H1 (cell line): ENCODE measurements around the gene OSBPL3. TPM values are rescaled to one million over a fixed set of nuclear protein-coding genes. Genes with fewer than 3 reads are reported as not detected.

Source experiments
- CTCF ChIA-PET: fragments of 300-600 bp; sonication (Branson Sonifier 250); formaldehyde crosslinking; loops from one replicate; lab custom pipeline; 2021; ENCODE audit not compliant: partially characterized antibody; lab: Charles Lee
- POLR2A ChIA-PET: fragments of 300-600 bp; sonication (Branson Sonifier 250); formaldehyde crosslinking; loops from one replicate; lab custom pipeline; 2021; ENCODE audit warnings: inconsistent platforms; ENCODE audit not compliant: partially characterized antibody; lab: Charles Lee
- DNase-seq, 2 experiments: peaks; one replicate each; pipeline versions ENCODE4 v3.0.0 to v3.0.0-alpha.2; 2010 to 2022; ENCODE audit warnings: low spot score in 2 of 2, low read depth in 1 of 2, mixed read lengths in 1 of 2
- FAIRE-seq: peaks from 2 replicates; lab custom pipeline; 2011; peaks lifted over from hg19 to GRCh38; lab: Jason Lieb, UNC
- H2AFZ ChIP-seq: 2 replicates; pipeline ENCODE4 v1.8.1; 2012; ENCODE audit warnings: low read length, inconsistent platforms
- H2AK5ac ChIP-seq: 2 replicates; pipeline ENCODE4 v1.6.1; 2013; ENCODE audit warnings: low read depth, low read length
- H2BK120ac ChIP-seq: replicated peaks from 2 replicates; pipeline ENCODE3; 2013; ENCODE audit warnings: low read depth, low read length, inconsistent platforms
- H2BK12ac ChIP-seq: 2 replicates; pipeline ENCODE4 v1.6.1; 2013; ENCODE audit warnings: low read depth, low read length
- H2BK15ac ChIP-seq: 2 replicates; pipeline ENCODE4 v1.6.1; 2013; ENCODE audit warnings: low read length
- H2BK20ac ChIP-seq: 2 replicates; pipeline ENCODE4 v1.6.1; 2013; ENCODE audit warnings: low read length
- H2BK5ac ChIP-seq: 2 replicates; pipeline ENCODE4 v1.6.1; 2013; ENCODE audit warnings: low read depth, low read length
- H3K14ac ChIP-seq: 2 replicates; pipeline ENCODE4 v1.6.1; 2013; ENCODE audit warnings: inconsistent platforms; ENCODE audit not compliant: insufficient read length
- H3K18ac ChIP-seq: 2 replicates; pipeline ENCODE4 v1.6.1; 2013; ENCODE audit warnings: low read length; ENCODE audit errors: extremely low read depth
- H3K23ac ChIP-seq: 2 replicates; pipeline ENCODE4 v1.6.1; 2013; ENCODE audit warnings: inconsistent platforms; ENCODE audit not compliant: insufficient read length
- H3K23me2 ChIP-seq: 2 replicates; pipeline ENCODE4 v1.6.1; 2013; ENCODE audit warnings: low read depth, low read length
- H3K27ac ChIP-seq: 2 replicates; pipeline ENCODE4 v1.6.1; 2011; ENCODE audit warnings: low read depth, low read length, inconsistent platforms
- H3K27me3 ChIP-seq, 4 experiments: replicated peaks in 1 of 4; 1 replicate in 1 of 4; 2 replicates in 3 of 4; pipeline versions ENCODE4 v1.6.1 to v1.8.1; 2011 to 2013; ENCODE audit warnings: low read length in 3 of 4, mild to moderate bottlenecking in 3 of 4, inconsistent platforms in 2 of 4, mixed read lengths in 2 of 4, moderate library complexity in 1 of 4; ENCODE audit not compliant: control insufficient read depth in 3 of 4, insufficient read depth in 3 of 4; ENCODE audit errors: extremely low read depth in 1 of 4
- H3K36me3 ChIP-seq, 4 experiments: 2 replicates each; pipeline versions ENCODE4 v1.6.1 to v1.8.1; 2011 to 2013; ENCODE audit warnings: mild to moderate bottlenecking in 4 of 4, low read length in 3 of 4, moderate library complexity in 2 of 4, control low read depth in 1 of 4, inconsistent platforms in 1 of 4; ENCODE audit not compliant: insufficient read depth in 4 of 4, control insufficient read depth in 2 of 4
- H3K4ac ChIP-seq: replicated peaks from 2 replicates; pipeline ENCODE3; 2013; ENCODE audit warnings: low read length, low read depth, mixed read lengths, inconsistent platforms; ENCODE audit not compliant: insufficient read length
- H3K4me1 ChIP-seq, 4 experiments: replicated peaks in 1 of 4; 1 replicate in 1 of 4; 2 replicates in 3 of 4; pipeline versions ENCODE4 v1.6.1 to v1.8.1; 2011 to 2013; ENCODE audit warnings: low read length in 3 of 4, inconsistent platforms in 2 of 4, mixed read lengths in 1 of 4; ENCODE audit not compliant: insufficient read depth in 4 of 4, control insufficient read depth in 3 of 4
- H3K4me2 ChIP-seq, 2 experiments: 2 replicates each; pipeline versions ENCODE4 v1.6.1 to v1.8.1; 2011 to 2013; ENCODE audit warnings: low read depth in 2 of 2, low read length in 2 of 2, control low read depth in 1 of 2, inconsistent platforms in 1 of 2, mild to moderate bottlenecking in 1 of 2; ENCODE audit not compliant: insufficient read depth in 1 of 2
- H3K4me3 ChIP-seq, 4 experiments: fragments of 200-600, 300-600 bp in 1 of 4; sonication (generic), shearing (Covaris generic), sonication (Bioruptor Twin) in 1 of 4; 2 replicates each; pipeline versions ENCODE4 v1.5.1 to v1.8.1; 2011 to 2016; ENCODE audit warnings: low read length in 4 of 4, low read depth in 3 of 4, control low read depth in 2 of 4, inconsistent platforms in 2 of 4, mild to moderate bottlenecking in 2 of 4, mixed read lengths in 1 of 4, moderate library complexity in 1 of 4; ENCODE audit not compliant: insufficient read depth in 2 of 4; ENCODE audit errors: extremely low read depth in 1 of 4
- H3K56ac ChIP-seq: replicated peaks from 2 replicates; pipeline ENCODE3; 2013; ENCODE audit warnings: low read depth, mild to moderate bottlenecking, mixed read lengths, low read length, inconsistent platforms; ENCODE audit not compliant: insufficient read length
- H3K79me1 ChIP-seq: 2 replicates; pipeline ENCODE4 v1.6.1; 2013; ENCODE audit warnings: low read depth, low read length, control low read depth
- H3K79me2 ChIP-seq, 2 experiments: 2 replicates each; pipeline versions ENCODE4 v1.6.1 to v1.8.1; 2012 to 2013; ENCODE audit warnings: low read length in 2 of 2, mild to moderate bottlenecking in 2 of 2, inconsistent platforms in 1 of 2; ENCODE audit not compliant: insufficient read depth in 2 of 2, control insufficient read depth in 1 of 2
- H3K9ac ChIP-seq, 4 experiments: replicated peaks in 1 of 4; 1 replicate in 1 of 4; 2 replicates in 3 of 4; pipeline versions ENCODE4 v1.6.1 to v1.8.1; 2011 to 2013; ENCODE audit warnings: low read depth in 3 of 4, low read length in 3 of 4, control low read depth in 2 of 4, mild to moderate bottlenecking in 2 of 4, moderate library complexity in 2 of 4, inconsistent platforms in 1 of 4; ENCODE audit errors: extremely low read depth in 1 of 4
- H3K9me3 ChIP-seq, 2 experiments: 2 replicates each; pipeline versions ENCODE4 v1.6.1 to v1.8.1; 2012 to 2013; ENCODE audit warnings: mild to moderate bottlenecking in 2 of 2, moderate library complexity in 2 of 2, control low read depth in 1 of 2, inconsistent platforms in 1 of 2, low read depth in 1 of 2, low read length in 1 of 2, mixed read lengths in 1 of 2; ENCODE audit not compliant: insufficient read depth in 2 of 2
- H4K20me1 ChIP-seq, 2 experiments: replicated peaks in 1 of 2; 2 replicates each; pipeline versions ENCODE3 to v1.8.1; 2011 to 2013; ENCODE audit warnings: inconsistent platforms in 2 of 2, low read length in 2 of 2, mild to moderate bottlenecking in 1 of 2; ENCODE audit not compliant: insufficient read depth in 2 of 2, control insufficient read depth in 1 of 2
- H4K5ac ChIP-seq: 2 replicates; pipeline ENCODE4 v1.6.1; 2013; ENCODE audit warnings: low read length, low read depth, mixed read lengths, inconsistent platforms; ENCODE audit not compliant: insufficient read length
- H4K8ac ChIP-seq: 2 replicates; pipeline ENCODE4 v1.8.0; 2013; ENCODE audit warnings: mild to moderate bottlenecking, moderate library complexity, low read length, inconsistent platforms; ENCODE audit not compliant: insufficient read depth; ENCODE audit errors: extremely low read depth
- H4K91ac ChIP-seq: replicated peaks from 2 replicates; pipeline ENCODE3; 2013; ENCODE audit warnings: low read length, mixed read lengths, inconsistent platforms; ENCODE audit not compliant: insufficient read length
- BACH1 ChIP-seq: IDR thresholded peaks from 2 replicates; pipeline ENCODE4 v1.6.1; 2012; ENCODE audit warnings: low read length, improper control_type of control experiment
- CHD1 ChIP-seq: IDR thresholded peaks from 2 replicates; pipeline ENCODE4 v1.6.1; 2012; ENCODE audit warnings: low read depth, low read length, improper control_type of control experiment
- CREB1 ChIP-seq: IDR thresholded peaks from 2 replicates; pipeline ENCODE4 v1.6.1; 2012; ENCODE audit warnings: inconsistent platforms
- EP300 ChIP-seq, 2 experiments: IDR thresholded peaks; 1 replicate in 1 of 2; 2 replicates in 1 of 2; pipeline ENCODE4 v1.6.1; 2011 to 2012; ENCODE audit warnings: low read depth in 2 of 2, low read length in 2 of 2, mild to moderate bottlenecking in 2 of 2, borderline replicate concordance in 1 of 2, inconsistent platforms in 1 of 2, moderate library complexity in 1 of 2
- HDAC6 ChIP-seq: IDR thresholded peaks from one replicate; pipeline ENCODE4 v1.7.1; 2012; ENCODE audit warnings: low read depth, mild to moderate bottlenecking, inconsistent platforms, low read length, moderate library complexity
- KDM1A ChIP-seq: fragments of 200-600, 300-600 bp; sonication (generic); IDR thresholded peaks from 2 replicates; pipeline ENCODE4 v1.7.1; 2016; ENCODE audit warnings: mild to moderate bottlenecking, low read length, borderline replicate concordance
- NANOG ChIP-seq: IDR thresholded peaks from 2 replicates; pipeline ENCODE4 v1.6.1; 2011; ENCODE audit warnings: low read length, low read depth, mild to moderate bottlenecking, inconsistent platforms; ENCODE audit not compliant: insufficient read depth, poor library complexity, severe bottlenecking
- POU5F1 ChIP-seq: IDR thresholded peaks from 2 replicates; pipeline ENCODE4 v1.6.1; 2011; ENCODE audit warnings: low read depth, mild to moderate bottlenecking, low read length, moderate library complexity
- RAD21 ChIP-seq, 2 experiments: IDR thresholded peaks in 1 of 2; conservative IDR thresholded peaks in 1 of 2; 2 replicates each; pipeline ENCODE4 v1.6.1; 2011; ENCODE audit warnings: low read depth in 2 of 2, low read length in 2 of 2, improper control_type of control experiment in 1 of 2, inconsistent platforms in 1 of 2, mild to moderate bottlenecking in 1 of 2, moderate library complexity in 1 of 2
- SIRT6 ChIP-seq: IDR thresholded peaks from one replicate; pipeline ENCODE4 v1.7.1; 2012; ENCODE audit warnings: low read length, inconsistent platforms
- SP1 ChIP-seq: IDR thresholded peaks from 2 replicates; pipeline ENCODE4 v1.6.1; 2011; ENCODE audit warnings: low read depth, low read length
- SUZ12 ChIP-seq: fragments of 200-600 bp; sonication (generic); IDR thresholded peaks from 2 replicates; pipeline ENCODE4 v1.6.1; 2012; ENCODE audit warnings: mild to moderate bottlenecking, inconsistent platforms, low read length, moderate library complexity, mixed read lengths
- TEAD4 ChIP-seq: IDR thresholded peaks from 2 replicates; pipeline ENCODE4 v1.6.1; 2012; ENCODE audit warnings: low read depth, low read length, inconsistent platforms, mixed read lengths
- WGBS, 2 experiments: shearing (Covaris generic) in 1 of 2; methylation state at CpG; one replicate each; pipeline versions ENCODE4 v1.1.6 to v1.1.7; 2013 to 2015; ENCODE audit warnings: low lambda C conversion rate in 2 of 2, mixed read lengths in 2 of 2, inconsistent platforms in 1 of 2, low coverage in 1 of 2, missing lambda C conversion rate in 1 of 2; ENCODE audit not compliant: insufficient replicate concordance in 2 of 2, insufficient coverage in 1 of 2, insufficient read length in 1 of 2; ENCODE audit errors: extremely low coverage in 1 of 2, missing lambda C conversion rate in 1 of 2; 5-methylcytosine and 5-hydroxymethylcytosine counted together
- polyA plus RNA-seq, 7 experiments: library from polyadenylated mRNA; depleted of rRNA in 3 of 7; stranded (reverse) in 5 of 7; unstranded in 2 of 7; fragments of >200 nt in 5 of 7; fragments of 200-250 nt in 2 of 7; gene quantifications; 1 replicate in 5 of 7; 2 replicates in 1 of 7; 4 replicates in 1 of 7; pipeline versions ENCODE4 v1.2.1 to v1.2.3, GENCODE V29; 2011 to 2013; ENCODE audit warnings: missing spikeins in 2 of 7, mixed read lengths in 2 of 7
- total RNA-seq: library from RNA; stranded (reverse); fragmentation: NEBNext Ultra II Directional; extraction: Animal tissue kit (Norgen Biotek cat#: 25700); gene quantifications from 2 replicates; pipeline ENCODE4 v1.2.1, GENCODE V29; 2021
- TF ChIP-seq, protein P1 (sequence below): IDR thresholded peaks from 2 replicates; pipeline ENCODE4 v1.6.1; 2011; ENCODE audit warnings: low read depth, mild to moderate bottlenecking, low read length; ENCODE audit not compliant: insufficient read depth
- TF ChIP-seq, protein P2 (sequence below): IDR thresholded peaks from 2 replicates; pipeline ENCODE4 v1.6.1; 2012; ENCODE audit warnings: inconsistent platforms

The OSBPL3 gene
- total and polyA plus RNA-seq, 2 of the 8 experiments (the other 6 are each of a cell fraction or from before 2014, with no cell fraction given) = 2.8 to 13.9 TPM

DNA sequence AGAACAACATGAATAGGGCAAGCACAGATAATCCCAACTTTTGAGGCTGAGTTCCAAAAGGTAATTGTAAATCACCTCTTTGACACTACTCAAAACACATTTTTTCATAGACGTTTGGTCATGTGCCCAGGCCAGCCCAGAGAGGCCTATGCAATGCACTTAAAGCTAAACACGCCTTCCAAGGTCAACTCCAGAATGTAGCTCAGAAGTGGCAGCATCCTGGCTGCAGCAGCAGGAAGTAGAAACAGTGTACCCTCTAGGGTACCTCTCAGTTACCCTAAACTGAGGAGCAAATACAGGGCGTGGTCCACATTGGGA, 58.7 kb downstream of the OSBPL3 start:
- Histone ChIP-seq H3K4me2 (no peak overlapping the region), H2BK120ac (no peak overlapping the region), H3K27ac (no peak overlapping the region), H2BK5ac (no peak overlapping the region; the same call in 1 of the 2 replicates), H3K36me3 (no peaks in the 10 kb centered on the region), H4K91ac (no peak overlapping the region), H3K4me3 (no peak overlapping the region), H3K27me3 (no peaks in the 10 kb centered on the region), H3K79me1 (no peaks in the 10 kb centered on the region), H2BK12ac (no peak overlapping the region), H2AK5ac (no peak overlapping the region; the same call in 1 of the 2 replicates), H3K56ac (no peak overlapping the region), H3K79me2 (0 out of 4 replicates have a peak, but pooled peaks cover 0 to 2% of the 10 kb centered on the region in 2 experiments), H3K18ac (no peak overlapping the region), H3K23me2 (no peaks in the 10 kb centered on the region), H2AFZ (no peak overlapping the region), H3K14ac (no peak overlapping the region), H3K9ac (no peak overlapping the region), H4K8ac (no peak overlapping the region), H3K4me1 (peaks cover 0 to 5% (median 4%) of the 10 kb centered on the region in 4 experiments; a peak in 4 of 7 replicates), H4K5ac (no peak overlapping the region), H3K4ac (no peak overlapping the region), H2BK15ac (no peak overlapping the region), H3K23ac (no peak overlapping the region), H3K9me3 (no peaks in the 10 kb centered on the region), H4K20me1 (no peaks in the 10 kb centered on the region), H2BK20ac (no peak overlapping the region)
- CTCF ChIA-PET = no interaction called here
- DNase-seq (no peak), FAIRE-seq (no peak)
- POLR2A ChIA-PET = no interaction called here
- WGBS, 2 experiments = 84% methylated on average over 3 of the region's 3 CpGs; no CpG with 5 or more reads in 1 of the 2 experiments
- TF ChIP-seq SUZ12 (no peak), POU5F1 (no peak), TEAD4 (no peak), EP300 (IDR thresholded peaks at IDR 0.05; ENCODE audit: borderline replicate concordance in 1 of 2, low read depth in 2 of 2, low read length in 2 of 2) (no peak), HDAC6 (no peak), CREB1 (no peak), NANOG (no peak), KDM1A (no peak), CHD1 (no peak), BACH1 (no peak), SIRT6 (no peak), RAD21 (IDR thresholded peaks at IDR 0.05 in 1 of 2, conservative IDR thresholded peaks at IDR 0.05 in 1 of 2; ENCODE audit: low read depth in 2 of 2, low read length in 2 of 2) (no peak), SP1 (no peak)
- TF ChIP-seq, protein P1, sequence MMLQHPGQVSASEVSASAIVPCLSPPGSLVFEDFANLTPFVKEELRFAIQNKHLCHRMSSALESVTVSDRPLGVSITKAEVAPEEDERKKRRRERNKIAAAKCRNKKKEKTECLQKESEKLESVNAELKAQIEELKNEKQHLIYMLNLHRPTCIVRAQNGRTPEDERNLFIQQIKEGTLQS = no peak
- TF ChIP-seq, protein P2, sequence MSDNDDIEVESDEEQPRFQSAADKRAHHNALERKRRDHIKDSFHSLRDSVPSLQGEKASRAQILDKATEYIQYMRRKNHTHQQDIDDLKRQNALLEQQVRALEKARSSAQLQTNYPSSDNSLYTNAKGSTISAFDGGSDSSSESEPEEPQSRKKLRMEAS = no peak
